Measurements from ENCODE around the gene BCS1L. TPM values are rescaled to one million over a fixed set of nuclear protein-coding genes. Genes with fewer than 3 reads are reported as not detected.

The BCS1L gene
- polyA plus RNA-seq, 1 of the 3 experiments (the other 2 are of a cell fraction) = 47.5 TPM

DNA sequence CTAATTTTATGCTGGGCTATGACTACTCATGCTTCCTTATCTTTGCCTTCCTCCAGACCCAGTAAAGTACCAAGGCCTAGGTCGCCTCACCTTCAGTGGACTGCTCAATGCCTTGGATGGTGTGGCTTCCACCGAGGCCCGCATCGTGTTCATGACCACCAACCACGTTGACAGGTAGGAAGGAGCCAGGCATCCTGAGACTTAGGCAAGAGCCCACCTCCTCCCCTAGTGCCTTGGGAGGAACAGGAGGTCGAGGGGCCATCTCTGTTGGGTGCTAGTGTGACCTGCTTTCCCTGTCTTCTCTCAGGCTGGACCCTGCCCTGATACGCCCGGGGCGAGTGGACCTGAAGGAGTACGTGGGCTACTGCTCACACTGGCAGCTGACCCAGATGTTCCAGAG is 3.3 kb downstream of the BCS1L start:
- no peaks in the 10 kb centered on the region for H4K20me1 ChIP-seq (ENCODE audit: insufficient read depth)
- H3F3A ChIP-seq (replicated peaks; ENCODE audit: insufficient read depth) = peaks cover 8% of the 10 kb centered on the region
- no peaks in the 10 kb centered on the region for H3K9me3 ChIP-seq
- DNase-seq = no peak
- H3K36me3 ChIP-seq (replicated peaks in 1 of 2; ENCODE audit: control insufficient read depth in 1 of 2, insufficient read depth in 2 of 2, low read length in 1 of 2) = peaks cover 32 to 60% of the 10 kb centered on the region in 2 experiments
- no peak overlapping the region for H3K4me2 ChIP-seq
- H3K79me2 ChIP-seq (ENCODE audit: insufficient read depth) = peaks cover 25% of the 10 kb centered on the region
- no peak overlapping the region for H3K27ac ChIP-seq (ENCODE audit: low read depth in 2 of 2, low read length in 1 of 2)
- no peak overlapping the region for H2AFZ ChIP-seq (ENCODE audit: low read depth)
- H3K9ac ChIP-seq = no peak overlapping the region
- POLR2A ChIA-PET = no interaction called here
- TF ChIP-seq, protein P1, sequence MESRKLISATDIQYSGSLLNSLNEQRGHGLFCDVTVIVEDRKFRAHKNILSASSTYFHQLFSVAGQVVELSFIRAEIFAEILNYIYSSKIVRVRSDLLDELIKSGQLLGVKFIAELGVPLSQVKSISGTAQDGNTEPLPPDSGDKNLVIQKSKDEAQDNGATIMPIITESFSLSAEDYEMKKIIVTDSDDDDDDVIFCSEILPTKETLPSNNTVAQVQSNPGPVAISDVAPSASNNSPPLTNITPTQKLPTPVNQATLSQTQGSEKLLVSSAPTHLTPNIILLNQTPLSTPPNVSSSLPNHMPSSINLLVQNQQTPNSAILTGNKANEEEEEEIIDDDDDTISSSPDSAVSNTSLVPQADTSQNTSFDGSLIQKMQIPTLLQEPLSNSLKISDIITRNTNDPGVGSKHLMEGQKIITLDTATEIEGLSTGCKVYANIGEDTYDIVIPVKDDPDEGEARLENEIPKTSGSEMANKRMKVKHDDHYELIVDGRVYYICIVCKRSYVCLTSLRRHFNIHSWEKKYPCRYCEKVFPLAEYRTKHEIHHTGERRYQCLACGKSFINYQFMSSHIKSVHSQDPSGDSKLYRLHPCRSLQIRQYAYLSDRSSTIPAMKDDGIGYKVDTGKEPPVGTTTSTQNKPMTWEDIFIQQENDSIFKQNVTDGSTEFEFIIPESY (IDR thresholded peaks at IDR 0.05; ENCODE audit: borderline replicate concordance, low read depth) = no peak
- TF ChIP-seq EP300 (IDR thresholded peaks at IDR 0.05; ENCODE audit: borderline replicate concordance in 1 of 2, low read depth in 1 of 2, low read length in 1 of 2) = no peak
- TF ChIP-seq RXRA (IDR thresholded peaks at IDR 0.05; ENCODE audit: borderline replicate concordance, low read depth) = no peak
- TF ChIP-seq, protein P2, sequence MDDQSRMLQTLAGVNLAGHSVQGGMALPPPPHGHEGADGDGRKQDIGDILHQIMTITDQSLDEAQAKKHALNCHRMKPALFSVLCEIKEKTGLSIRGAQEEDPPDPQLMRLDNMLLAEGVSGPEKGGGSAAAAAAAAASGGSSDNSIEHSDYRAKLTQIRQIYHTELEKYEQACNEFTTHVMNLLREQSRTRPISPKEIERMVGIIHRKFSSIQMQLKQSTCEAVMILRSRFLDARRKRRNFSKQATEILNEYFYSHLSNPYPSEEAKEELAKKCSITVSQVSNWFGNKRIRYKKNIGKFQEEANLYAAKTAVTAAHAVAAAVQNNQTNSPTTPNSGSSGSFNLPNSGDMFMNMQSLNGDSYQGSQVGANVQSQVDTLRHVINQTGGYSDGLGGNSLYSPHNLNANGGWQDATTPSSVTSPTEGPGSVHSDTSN (IDR thresholded peaks at IDR 0.05) = no peak
- peaks cover 7 to 13% of the 10 kb centered on the region in 2 experiments; a peak in 2 of 4 replicates for H3K4me1 ChIP-seq (ENCODE audit: control insufficient read depth in 1 of 2, insufficient read depth in 2 of 2, low read depth in 1 of 2, low read length in 1 of 2)
- no peaks in the 10 kb centered on the region for H3K27me3 ChIP-seq (ENCODE audit: insufficient read depth)
- no peak overlapping the region for H3K4me3 ChIP-seq (ENCODE audit: low read depth in 2 of 2, low read length in 1 of 2)
- no peaks in the 10 kb centered on the region for H3K9me2 ChIP-seq
- CTCF ChIA-PET = interaction anchor here (1.1 to 4.1 kb wide), 2 partner anchors 15 to 185 kb away, joined by 3 to 12 read pairs; no protein-coding TSS in a partner anchor
- WGBS (ENCODE audit: low lambda C conversion rate) = 95% methylated on average over 4 of the region's 10 CpGs

DNA sequence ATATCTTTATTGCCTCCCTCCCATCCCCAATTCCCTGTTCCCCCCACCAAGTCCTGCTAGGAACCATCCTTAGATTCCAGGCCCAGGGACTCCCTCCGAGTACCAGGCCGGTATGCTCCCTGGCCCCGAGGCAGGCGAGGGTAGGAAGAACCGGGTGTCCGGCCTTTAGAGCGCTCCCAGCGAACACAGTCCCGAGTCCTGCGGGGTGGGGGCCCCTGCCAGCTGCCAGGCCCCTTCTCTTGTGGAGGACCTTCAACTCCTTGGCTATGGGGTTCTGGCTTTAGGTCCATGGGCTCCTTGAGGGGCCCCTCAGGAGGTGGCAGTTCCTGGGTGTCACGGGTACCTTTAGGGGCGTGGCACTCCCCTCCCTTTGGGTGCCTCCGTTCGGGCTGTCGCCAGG is 4.4 kb downstream of the BCS1L start:
- Histone ChIP-seq H3K9me2 (no peaks in the 10 kb centered on the region), H4K20me1 (ENCODE audit: insufficient read depth) (no peaks in the 10 kb centered on the region), H2AFZ (ENCODE audit: low read depth) (no peak overlapping the region), H3K79me2 (ENCODE audit: insufficient read depth) (peaks cover 19% of the 10 kb centered on the region), H3K4me2 (no peak overlapping the region), H3K27me3 (ENCODE audit: insufficient read depth) (no peaks in the 10 kb centered on the region), H3K4me3 (ENCODE audit: low read depth in 2 of 2, low read length in 1 of 2) (no peak overlapping the region), H3K36me3 (replicated peaks in 1 of 2; ENCODE audit: control insufficient read depth in 1 of 2, insufficient read depth in 2 of 2, low read length in 1 of 2) (peaks cover 33 to 69% of the 10 kb centered on the region in 2 experiments), H3K9ac (no peak overlapping the region), H3K27ac (ENCODE audit: low read depth in 2 of 2, low read length in 1 of 2) (no peak overlapping the region), H3K9me3 (no peaks in the 10 kb centered on the region), H3K4me1 (ENCODE audit: control insufficient read depth in 1 of 2, insufficient read depth in 2 of 2, low read depth in 1 of 2, low read length in 1 of 2) (peaks cover 0 to 9% of the 10 kb centered on the region in 2 experiments; a peak in 2 of 4 replicates), H3F3A (replicated peaks; ENCODE audit: insufficient read depth) (peaks cover 5% of the 10 kb centered on the region)
- 98% methylated on average over 9 of the region's 15 CpGs for WGBS (ENCODE audit: low lambda C conversion rate)
- ChIA-PET POLR2A (no interaction called here), CTCF (interaction anchor here (1.0 to 4.1 kb wide), 3 partner anchors 16 to 184 kb away, joined by 3 to 12 read pairs (median 3); no protein-coding TSS in a partner anchor)
- TF ChIP-seq RFX5 (IDR thresholded peaks at IDR 0.05; ENCODE audit: low read length) (no peak), NFIC (IDR thresholded peaks at IDR 0.05; ENCODE audit: borderline replicate concordance) (no peak), JUND (IDR thresholded peaks at IDR 0.05) (no peak), EP300 (IDR thresholded peaks at IDR 0.05; ENCODE audit: borderline replicate concordance in 1 of 2, low read depth in 1 of 2, low read length in 1 of 2) (no peak), MEF2A (IDR thresholded peaks at IDR 0.05; ENCODE audit: borderline replicate concordance, low read depth) (no peak), FOXJ3 (CRISPR knock-in tag; IDR thresholded peaks at IDR 0.05) (no peak)
- TF ChIP-seq, protein P3, sequence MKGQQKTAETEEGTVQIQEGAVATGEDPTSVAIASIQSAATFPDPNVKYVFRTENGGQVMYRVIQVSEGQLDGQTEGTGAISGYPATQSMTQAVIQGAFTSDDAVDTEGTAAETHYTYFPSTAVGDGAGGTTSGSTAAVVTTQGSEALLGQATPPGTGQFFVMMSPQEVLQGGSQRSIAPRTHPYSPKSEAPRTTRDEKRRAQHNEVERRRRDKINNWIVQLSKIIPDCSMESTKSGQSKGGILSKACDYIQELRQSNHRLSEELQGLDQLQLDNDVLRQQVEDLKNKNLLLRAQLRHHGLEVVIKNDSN (IDR thresholded peaks at IDR 0.05; ENCODE audit: borderline replicate concordance, low read depth) = no peak
- TF ChIP-seq, protein P4, sequence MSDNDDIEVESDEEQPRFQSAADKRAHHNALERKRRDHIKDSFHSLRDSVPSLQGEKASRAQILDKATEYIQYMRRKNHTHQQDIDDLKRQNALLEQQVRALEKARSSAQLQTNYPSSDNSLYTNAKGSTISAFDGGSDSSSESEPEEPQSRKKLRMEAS (IDR thresholded peaks at IDR 0.05; ENCODE audit: low read depth) = no peak
- TF ChIP-seq, protein P5, sequence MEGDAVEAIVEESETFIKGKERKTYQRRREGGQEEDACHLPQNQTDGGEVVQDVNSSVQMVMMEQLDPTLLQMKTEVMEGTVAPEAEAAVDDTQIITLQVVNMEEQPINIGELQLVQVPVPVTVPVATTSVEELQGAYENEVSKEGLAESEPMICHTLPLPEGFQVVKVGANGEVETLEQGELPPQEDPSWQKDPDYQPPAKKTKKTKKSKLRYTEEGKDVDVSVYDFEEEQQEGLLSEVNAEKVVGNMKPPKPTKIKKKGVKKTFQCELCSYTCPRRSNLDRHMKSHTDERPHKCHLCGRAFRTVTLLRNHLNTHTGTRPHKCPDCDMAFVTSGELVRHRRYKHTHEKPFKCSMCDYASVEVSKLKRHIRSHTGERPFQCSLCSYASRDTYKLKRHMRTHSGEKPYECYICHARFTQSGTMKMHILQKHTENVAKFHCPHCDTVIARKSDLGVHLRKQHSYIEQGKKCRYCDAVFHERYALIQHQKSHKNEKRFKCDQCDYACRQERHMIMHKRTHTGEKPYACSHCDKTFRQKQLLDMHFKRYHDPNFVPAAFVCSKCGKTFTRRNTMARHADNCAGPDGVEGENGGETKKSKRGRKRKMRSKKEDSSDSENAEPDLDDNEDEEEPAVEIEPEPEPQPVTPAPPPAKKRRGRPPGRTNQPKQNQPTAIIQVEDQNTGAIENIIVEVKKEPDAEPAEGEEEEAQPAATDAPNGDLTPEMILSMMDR (IDR thresholded peaks at IDR 0.05) = no peak
- TF ChIP-seq, protein P6, sequence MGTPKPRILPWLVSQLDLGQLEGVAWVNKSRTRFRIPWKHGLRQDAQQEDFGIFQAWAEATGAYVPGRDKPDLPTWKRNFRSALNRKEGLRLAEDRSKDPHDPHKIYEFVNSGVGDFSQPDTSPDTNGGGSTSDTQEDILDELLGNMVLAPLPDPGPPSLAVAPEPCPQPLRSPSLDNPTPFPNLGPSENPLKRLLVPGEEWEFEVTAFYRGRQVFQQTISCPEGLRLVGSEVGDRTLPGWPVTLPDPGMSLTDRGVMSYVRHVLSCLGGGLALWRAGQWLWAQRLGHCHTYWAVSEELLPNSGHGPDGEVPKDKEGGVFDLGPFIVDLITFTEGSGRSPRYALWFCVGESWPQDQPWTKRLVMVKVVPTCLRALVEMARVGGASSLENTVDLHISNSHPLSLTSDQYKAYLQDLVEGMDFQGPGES (IDR thresholded peaks at IDR 0.05; ENCODE audit: low read depth, low read length) = no peak
- no peak for DNase-seq
